SIG-M5 (cell line): ENCODE measurements around the gene HIPK2.

ENCODE experiments used
- DNase-seq: peaks from one replicate; lab custom pipeline; 2025; lab: John Stamatoyannopoulos, UW

Gene HIPK2

GRCh38 chr7:139750459-139751095 lies 27.2 kb downstream of the HIPK2 start:
- DNase-seq: no peak

GRCh38 chr7:139749545-139749944 lies 28.3 kb downstream of the HIPK2 start:
- no peak for DNase-seq

- DNase-seq: no peak
Measured at GRCh38 chr7:139748941-139749340, 28.9 kb downstream of the HIPK2 start.

GRCh38 chr7:139748373-139748765 lies 29.4 kb downstream of the HIPK2 start:
- no peak for DNase-seq

- DNase-seq: no peak
Measured at GRCh38 chr7:139747662-139748372, 30.0 kb downstream of the HIPK2 start.

- DNase-seq: no peak
Measured at GRCh38 chr7:139746652-139747051, 31.1 kb downstream of the HIPK2 start.

GRCh38 chr7:139745678-139746143 lies 32.1 kb downstream of the HIPK2 start:
- DNase-seq: no peak

- DNase-seq: no peak
Measured at GRCh38 chr7:139744768-139745677, 32.8 kb downstream of the HIPK2 start.

GRCh38 chr7:139743967-139744767 lies 33.6 kb downstream of the HIPK2 start:
- DNase-seq: no peak

GRCh38 chr7:139743267-139743966 lies 34.4 kb downstream of the HIPK2 start:
- no peak for DNase-seq

GRCh38 chr7:139741789-139742344 lies 35.9 kb downstream of the HIPK2 start:
- no peak for DNase-seq

- no peak for DNase-seq
Measured at GRCh38 chr7:139741239-139741638, 36.6 kb downstream of the HIPK2 start.

- no peak for DNase-seq
Measured at GRCh38 chr7:139739863-139740597, 37.8 kb downstream of the HIPK2 start.

GRCh38 chr7:139738772-139739171 lies 39.0 kb downstream of the HIPK2 start:
- no peak for DNase-seq

- DNase-seq: no peak
Measured at GRCh38 chr7:139738101-139738489, 39.7 kb downstream of the HIPK2 start.

- no peak for DNase-seq
Measured at GRCh38 chr7:139737221-139738100, 40.3 kb downstream of the HIPK2 start.

GRCh38 chr7:139735912-139736595 lies 41.7 kb downstream of the HIPK2 start:
- no peak for DNase-seq

GRCh38 chr7:139735466-139735865 lies 42.3 kb downstream of the HIPK2 start:
- DNase-seq: no peak

- DNase-seq: no peak
Measured at GRCh38 chr7:139734395-139734794, 43.4 kb downstream of the HIPK2 start.
